Peyer's patch (tissue), 4 donors: ENCODE results near the gene TSPAN14. TPM values are rescaled to one million over a fixed set of nuclear protein-coding genes. Genes with fewer than 3 reads are reported as not detected.

Source experiments
- DNase-seq, 3 donors: peaks; one replicate each; pipeline ENCODE4 v3.0.0-alpha.2; 2017 to 2019
- H3K27ac ChIP-seq, 4 donors: fragments of 200-600 bp; sonication (generic); one replicate each; pipeline ENCODE4 v1.5.1; 2016 to 2019
- H3K27me3 ChIP-seq, 2 donors: fragments of 200-600 bp; sonication (generic); one replicate each; pipeline ENCODE4 v1.5.1; 2019
- H3K36me3 ChIP-seq, 3 donors: fragments of 200-600 bp; sonication (generic); one replicate each; pipeline ENCODE4 v1.5.1; 2016 to 2019
- H3K4me1 ChIP-seq, 4 donors: fragments of 200-600 bp; sonication (generic); one replicate each; pipeline ENCODE4 v1.5.1; 2016 to 2019
- H3K4me3 ChIP-seq, 4 donors: fragments of 200-600 bp; sonication (generic); 1 replicate in 3 of 4; 2 replicates in 1 of 4; pipeline ENCODE4 v1.5.1; 2016 to 2019; ENCODE audit warnings: mild to moderate bottlenecking in 1 of 4
- H3K9me3 ChIP-seq, 4 donors: fragments of 200-600 bp; sonication (generic); one replicate each; pipeline ENCODE4 v1.5.1; 2016 to 2019; ENCODE audit warnings: mild to moderate bottlenecking in 1 of 4
- POLR2A ChIP-seq, 2 donors: fragments of 450-650 bp; IDR thresholded peaks; one replicate each; pipeline ENCODE4 v1.5.1; 2017; ENCODE audit warnings: antibody characterized with exemption in 2 of 2, mild to moderate bottlenecking in 2 of 2, moderate library complexity in 2 of 2
- total RNA-seq, 4 donors: library from RNA; depleted of rRNA; stranded (reverse); fragments of >200 nt; gene quantifications; one replicate each; pipeline ENCODE4 v1.1.0, GENCODE V29; 2016
- TF ChIP-seq, protein P1 (sequence below), 6 experiments: fragments of 450-650 bp in 4 of 6; fragments of 200-600 bp in 2 of 6; sonication (generic) in 1 of 6; IDR thresholded peaks; one replicate each; pipeline ENCODE4 v1.5.1; 2017 to 2019; ENCODE audit warnings: antibody characterized with exemption in 6 of 6, mild to moderate bottlenecking in 3 of 6, moderate library complexity in 1 of 6

Gene TSPAN14, protein sequence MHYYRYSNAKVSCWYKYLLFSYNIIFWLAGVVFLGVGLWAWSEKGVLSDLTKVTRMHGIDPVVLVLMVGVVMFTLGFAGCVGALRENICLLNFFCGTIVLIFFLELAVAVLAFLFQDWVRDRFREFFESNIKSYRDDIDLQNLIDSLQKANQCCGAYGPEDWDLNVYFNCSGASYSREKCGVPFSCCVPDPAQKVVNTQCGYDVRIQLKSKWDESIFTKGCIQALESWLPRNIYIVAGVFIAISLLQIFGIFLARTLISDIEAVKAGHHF
- total RNA-seq = 10 to 100 TPM; 51.2 to 72.0 (median 68.0) TPM

DNA sequence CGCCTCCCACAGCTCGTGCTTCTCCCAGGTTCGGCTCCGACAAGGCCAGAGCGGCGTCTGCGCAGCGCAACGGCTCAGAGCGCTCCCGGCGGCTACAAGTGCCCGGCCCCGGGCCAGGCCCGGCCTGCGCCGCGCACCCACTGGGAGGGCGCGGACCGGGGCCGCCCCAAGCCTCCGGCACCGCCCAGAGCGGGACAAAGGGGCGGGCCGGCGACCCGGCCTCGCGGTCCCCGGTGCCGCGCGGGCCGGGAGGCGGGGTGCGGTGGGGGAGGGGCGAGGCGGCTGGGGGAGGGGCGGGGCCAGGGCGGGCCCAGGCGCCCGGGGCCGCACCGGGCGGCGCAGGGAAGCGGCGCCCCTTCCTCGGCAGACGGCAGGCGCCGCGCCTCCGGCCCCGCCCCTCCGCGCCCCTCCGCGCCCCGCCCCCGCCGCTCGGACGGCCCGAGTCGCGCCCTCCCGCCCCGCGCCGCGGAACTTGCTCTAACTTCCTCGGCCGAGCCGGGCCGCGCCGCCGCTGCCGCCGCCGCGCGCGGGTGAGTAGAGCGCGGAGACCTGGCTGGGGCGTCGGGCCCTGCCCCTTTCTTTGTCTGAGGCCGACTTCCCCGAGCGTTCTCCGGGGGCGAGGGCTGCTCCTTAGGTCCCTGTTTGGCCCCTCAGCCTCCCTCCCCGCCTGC is at the start of gene TSPAN14:
TSPAN14 (plus strand) TSS at position 469 of the 671 bp plus-strand sequence. CDS start 34,924 bp downstream, outside the sequence.
- Histone ChIP-seq H3K4me1 (peaks cover 6 to 39% (median 13%) of the 10 kb centered on the region in 4 donors), H3K4me3 (peak within 1 kb of the TSS; percentile 93 to 100 (median 98)), H3K27me3 (no peaks in the 10 kb centered on the region), H3K36me3 (no peaks in the 10 kb centered on the region), H3K9me3 (no peaks in the 10 kb centered on the region), H3K27ac (peak within 1 kb of the TSS; percentile 95 to 99 (median 98))
- TF ChIP-seq POLR2A (IDR thresholded peaks at IDR 0.05) = peak; percentile 69 to 73
- TF ChIP-seq, protein P1, sequence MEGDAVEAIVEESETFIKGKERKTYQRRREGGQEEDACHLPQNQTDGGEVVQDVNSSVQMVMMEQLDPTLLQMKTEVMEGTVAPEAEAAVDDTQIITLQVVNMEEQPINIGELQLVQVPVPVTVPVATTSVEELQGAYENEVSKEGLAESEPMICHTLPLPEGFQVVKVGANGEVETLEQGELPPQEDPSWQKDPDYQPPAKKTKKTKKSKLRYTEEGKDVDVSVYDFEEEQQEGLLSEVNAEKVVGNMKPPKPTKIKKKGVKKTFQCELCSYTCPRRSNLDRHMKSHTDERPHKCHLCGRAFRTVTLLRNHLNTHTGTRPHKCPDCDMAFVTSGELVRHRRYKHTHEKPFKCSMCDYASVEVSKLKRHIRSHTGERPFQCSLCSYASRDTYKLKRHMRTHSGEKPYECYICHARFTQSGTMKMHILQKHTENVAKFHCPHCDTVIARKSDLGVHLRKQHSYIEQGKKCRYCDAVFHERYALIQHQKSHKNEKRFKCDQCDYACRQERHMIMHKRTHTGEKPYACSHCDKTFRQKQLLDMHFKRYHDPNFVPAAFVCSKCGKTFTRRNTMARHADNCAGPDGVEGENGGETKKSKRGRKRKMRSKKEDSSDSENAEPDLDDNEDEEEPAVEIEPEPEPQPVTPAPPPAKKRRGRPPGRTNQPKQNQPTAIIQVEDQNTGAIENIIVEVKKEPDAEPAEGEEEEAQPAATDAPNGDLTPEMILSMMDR (IDR thresholded peaks at IDR 0.05) = peak in 2 of 6 experiments; percentile 14 to 33
- peak; percentile 83 to 93 (median 93) for DNase-seq

DNA sequence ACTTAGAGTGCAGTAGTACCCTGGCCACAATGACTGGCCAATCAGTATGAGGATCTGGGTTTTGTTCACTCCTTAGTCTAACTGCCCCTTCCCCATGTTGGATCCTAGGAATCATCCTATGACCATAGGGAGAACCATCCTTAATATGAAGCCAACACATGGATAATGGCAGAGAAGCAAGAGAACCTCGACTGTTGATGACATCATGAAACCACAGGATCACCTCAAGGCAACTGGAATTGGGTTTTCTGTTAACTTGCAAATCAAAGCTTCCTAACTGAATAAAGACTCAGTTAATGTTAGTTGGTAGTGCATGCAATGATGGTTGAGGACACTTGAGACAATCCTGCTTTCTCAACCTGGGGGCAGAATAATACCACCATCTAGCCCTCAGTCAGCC is 49.1 kb upstream of the TSPAN14 start:
- Histone ChIP-seq H3K27me3 (no peaks in the 10 kb centered on the region), H3K4me3 (no peak overlapping the region), H3K27ac (no peak overlapping the region), H3K4me1 (peaks cover 0 to 14% (median 0%) of the 10 kb centered on the region in 4 donors), H3K9me3 (no peaks in the 10 kb centered on the region), H3K36me3 (no peaks in the 10 kb centered on the region)
- DNase-seq = no peak
- no peak for TF ChIP-seq POLR2A (IDR thresholded peaks at IDR 0.05)
- TF ChIP-seq, protein P1 (IDR thresholded peaks at IDR 0.05) = no peak

DNA sequence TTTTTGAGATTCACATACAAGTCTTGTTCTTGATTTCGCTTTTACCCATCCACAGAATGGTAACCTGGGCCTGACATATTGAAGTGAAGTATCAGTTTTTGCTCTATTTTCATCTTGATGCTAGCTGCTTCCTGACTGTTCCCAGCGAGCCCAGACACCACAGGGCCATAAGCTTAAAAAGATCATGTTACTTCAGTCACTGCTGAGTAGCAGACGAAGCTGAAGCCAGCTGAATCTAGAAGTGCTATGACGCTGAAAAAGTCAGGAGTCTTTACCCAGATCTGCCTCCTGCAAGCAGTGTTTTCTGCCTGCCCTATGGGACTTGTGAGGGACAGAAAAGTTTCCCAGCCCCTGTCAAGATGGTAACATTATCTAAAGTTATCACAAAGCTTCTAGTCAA is 48.5 kb upstream of the TSPAN14 start:
- Histone ChIP-seq H3K27ac (no peak overlapping the region), H3K27me3 (no peaks in the 10 kb centered on the region), H3K4me3 (no peak overlapping the region), H3K36me3 (no peaks in the 10 kb centered on the region), H3K4me1 (peaks cover 0 to 20% (median 0%) of the 10 kb centered on the region in 4 donors), H3K9me3 (no peaks in the 10 kb centered on the region)
- TF ChIP-seq, protein P1 (IDR thresholded peaks at IDR 0.05) = no peak
- DNase-seq = no peak

DNA sequence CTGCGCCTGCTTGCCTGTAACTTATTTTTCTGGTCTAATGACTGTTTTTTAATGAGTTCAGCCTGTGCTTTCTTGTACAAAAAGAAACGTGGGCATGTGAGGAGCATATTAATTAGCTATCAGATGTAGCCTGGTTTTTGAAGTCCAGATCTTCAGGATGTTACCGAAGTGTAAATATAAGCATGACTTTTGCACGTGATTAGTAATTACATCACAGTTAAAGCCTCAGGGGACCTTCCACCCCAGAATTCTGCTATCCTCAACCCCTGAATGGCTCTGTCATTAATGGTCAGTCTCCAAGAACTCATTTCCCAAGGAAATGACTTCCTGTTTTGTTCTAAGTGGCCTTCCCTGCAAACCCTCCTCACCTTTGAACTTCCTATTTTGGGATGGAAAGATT is 47.9 kb upstream of the TSPAN14 start:
- peaks cover 0 to 26% (median 0%) of the 10 kb centered on the region in 4 donors for H3K4me1 ChIP-seq
- TF ChIP-seq POLR2A (IDR thresholded peaks at IDR 0.05) = no peak
- TF ChIP-seq, protein P1 (IDR thresholded peaks at IDR 0.05) = no peak
- no peak for DNase-seq
- no peaks in the 10 kb centered on the region for H3K36me3 ChIP-seq
- H3K4me3 ChIP-seq = no peak overlapping the region
- H3K27me3 ChIP-seq = no peaks in the 10 kb centered on the region
- no peak overlapping the region for H3K27ac ChIP-seq
- H3K9me3 ChIP-seq = no peaks in the 10 kb centered on the region

DNA sequence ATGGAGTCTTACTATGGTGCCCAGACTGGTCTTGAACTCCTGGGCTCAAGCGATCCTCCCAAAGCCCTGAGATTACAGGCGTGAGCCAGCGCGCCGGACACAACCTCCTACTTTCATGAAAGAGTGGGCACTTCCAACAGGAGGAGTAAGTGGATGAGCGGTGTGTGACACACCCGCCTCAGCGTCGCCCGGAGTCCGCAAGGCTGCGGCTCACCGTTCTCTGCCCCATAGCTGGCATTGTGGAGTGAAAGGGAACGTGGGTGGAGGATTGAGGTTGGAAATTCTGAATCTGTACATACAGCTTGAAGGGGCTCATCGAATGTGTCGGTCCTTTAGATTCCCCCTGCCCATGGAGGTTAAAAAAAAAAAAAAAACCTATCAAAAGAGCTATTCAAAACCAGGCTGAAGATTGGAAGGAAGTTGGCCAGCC is 46.3 kb upstream of the TSPAN14 start:
- H3K9me3 ChIP-seq = no peaks in the 10 kb centered on the region
- H3K36me3 ChIP-seq = no peaks in the 10 kb centered on the region
- H3K4me3 ChIP-seq = peak overlapping the region; percentile 73 to 93 (median 90)
- no peaks in the 10 kb centered on the region for H3K27me3 ChIP-seq
- H3K4me1 ChIP-seq = peaks cover 0 to 40% (median 0%) of the 10 kb centered on the region in 4 donors
- TF ChIP-seq POLR2A (IDR thresholded peaks at IDR 0.05) = no peak
- TF ChIP-seq, protein P1 (IDR thresholded peaks at IDR 0.05) = no peak
- H3K27ac ChIP-seq = peak overlapping the region; percentile 72 to 89 (median 77)
- peak in 2 of 3 donors; percentile 66 to 69 for DNase-seq
